Natural killer cell (primary cell): ENCODE data around the gene TTLL7. TPM values are rescaled to one million over a fixed set of nuclear protein-coding genes. Genes with fewer than 3 reads are reported as not detected.
"Not testable (repeated sequence)": the region's sequence is repeated elsewhere in the genome, so short reads cannot be mapped to it uniquely, and the experiment has no call there.

Experiments
- ATAC-seq, 3 donors: fragments of 150-1000 bp in 2 of 3; fragments of 200-7000 bp in 1 of 3; cut with Tn5 transposase; 1 replicate in 1 of 3; 2 replicates in 2 of 3; pipeline ENCODE4 v1.10.0; 2021; ENCODE audit warnings: mild to moderate bottlenecking in 2 of 3, moderate library complexity in 2 of 3
- DNase-seq, 2 donors: peaks; one replicate each; pipeline versions ENCODE4 v3.0.0 to v3.0.0-alpha.2; 2013 to 2021; ENCODE audit warnings: mixed read lengths in 1 of 2
- H3K27ac ChIP-seq: one replicate; pipeline ENCODE4 v1.5.1; 2013; ENCODE audit warnings: mild to moderate bottlenecking, low read length
- H3K27me3 ChIP-seq: one replicate; pipeline ENCODE4 v1.6.1; 2013; ENCODE audit warnings: low read length; ENCODE audit not compliant: control insufficient read depth, insufficient read depth
- H3K36me3 ChIP-seq: one replicate; pipeline ENCODE4 v1.6.1; 2013; ENCODE audit warnings: low read length; ENCODE audit not compliant: control insufficient read depth, insufficient read depth
- H3K4me1 ChIP-seq: one replicate; pipeline ENCODE4 v1.6.1; 2013; ENCODE audit warnings: low read length; ENCODE audit not compliant: control insufficient read depth, insufficient read depth
- H3K4me3 ChIP-seq: one replicate; pipeline ENCODE4 v1.5.1; 2013; ENCODE audit warnings: low read length
- H3K9me3 ChIP-seq: one replicate; pipeline ENCODE4 v1.6.1; 2013; ENCODE audit warnings: low read length; ENCODE audit not compliant: control insufficient read depth, insufficient read depth
- H3K27ac Mint-ChIP-seq, 2 donors: one replicate each; pipeline ENCODE4 v1.8.0; 2022; ENCODE audit warnings: mild to moderate bottlenecking in 2 of 2, mixed read lengths in 2 of 2, moderate library complexity in 1 of 2
- H3K27me3 Mint-ChIP-seq, 2 donors: one replicate each; pipeline ENCODE4 v1.8.0; 2022; ENCODE audit warnings: low read depth in 2 of 2, mixed read lengths in 2 of 2
- H3K36me3 Mint-ChIP-seq: one replicate; pipeline ENCODE4 v1.8.0; 2022; ENCODE audit warnings: mixed read lengths
- H3K4me1 Mint-ChIP-seq, 2 donors: one replicate each; pipeline ENCODE4 v1.8.0; 2022; ENCODE audit warnings: mixed read lengths in 2 of 2
- H3K4me3 Mint-ChIP-seq: one replicate; pipeline ENCODE4 v1.8.0; 2022; ENCODE audit warnings: mild to moderate bottlenecking, moderate library complexity, mixed read lengths
- H3K9me3 Mint-ChIP-seq, 2 donors: one replicate each; pipeline ENCODE4 v1.8.0; 2022; ENCODE audit warnings: mixed read lengths in 2 of 2
- CTCF ChIP-seq: fragments of 200-600 bp; IDR thresholded peaks from one replicate; pipeline ENCODE4 v1.8.0; 2022; ENCODE audit warnings: antibody characterized with exemption
- WGBS: methylation state at CpG from one replicate; pipeline ENCODE4 v1.1.7; 2013; ENCODE audit warnings: missing lambda C conversion rate; ENCODE audit not compliant: insufficient coverage; 5-methylcytosine and 5-hydroxymethylcytosine counted together
- intact Hi-C: fragments of 100-400 bp; cut with micrococcal nuclease; formaldehyde crosslinking; loops from one replicate; pipeline ENCODE4 v1.14.2; 2022
- total RNA-seq, 4 donors: library from RNA; stranded (reverse); fragments of 120-200 nt in 1 of 4; gene quantifications; one replicate each; pipeline versions ENCODE4 v1.2.3 to v1.2.4, GENCODE V29; 2013 to 2022

TTLL7 gene
- total RNA-seq, 3 donors from 2014 or later (not counting 1 experiment from before 2014, with no cell fraction given), result 0.21 to 4.4 (median 0.25) TPM

- peaks cover 39 to 63% of the 10 kb centered on the region in 2 donors for H3K27me3 Mint-ChIP-seq
- no peak overlapping the region for H3K27ac ChIP-seq
- peaks cover 12% of the 10 kb centered on the region for H3K4me1 ChIP-seq
- H3K4me1 Mint-ChIP-seq, result peaks cover 12 to 14% of the 10 kb centered on the region in 2 donors
- H3K36me3 ChIP-seq, result no peaks in the 10 kb centered on the region
- H3K9me3 Mint-ChIP-seq, result no peaks in the 10 kb centered on the region
- no peak for DNase-seq
- no peak overlapping the region for H3K27ac Mint-ChIP-seq
- no CpG with 5 or more reads among the region's 1 CpG for WGBS
- no peak overlapping the region for H3K4me3 Mint-ChIP-seq
- no peaks in the 10 kb centered on the region for H3K36me3 Mint-ChIP-seq
- H3K9me3 ChIP-seq, result no peaks in the 10 kb centered on the region
- ATAC-seq, result no peak
- TF ChIP-seq CTCF, result no peak
- H3K4me3 ChIP-seq, result no peak overlapping the region
- H3K27me3 ChIP-seq, result peaks cover 20% of the 10 kb centered on the region
- intact Hi-C loops, result no loop called here
These were observed 3.3 kb downstream of the TTLL7 start for GRCh38 chr1:83995649-83996048.

GRCh38 chr1:83994111-83994510, 4.8 kb downstream of the TTLL7 start:
- H3K9me3 Mint-ChIP-seq, result no peaks in the 10 kb centered on the region
- no peaks in the 10 kb centered on the region for H3K9me3 ChIP-seq
- peaks cover 6% of the 10 kb centered on the region for H3K4me1 ChIP-seq
- no peaks in the 10 kb centered on the region for H3K36me3 ChIP-seq
- no peak overlapping the region for H3K4me3 Mint-ChIP-seq
- ATAC-seq (no peak), DNase-seq (no peak)
- peaks cover 25 to 48% of the 10 kb centered on the region in 2 donors for H3K27me3 Mint-ChIP-seq
- no peaks in the 10 kb centered on the region for H3K36me3 Mint-ChIP-seq
- 88% methylated on average over 1 of the region's 1 CpG for WGBS
- intact Hi-C loops, result no loop called here
- no peak overlapping the region for H3K4me3 ChIP-seq
- H3K27ac Mint-ChIP-seq, result no peak overlapping the region
- peaks cover 7% of the 10 kb centered on the region for H3K27me3 ChIP-seq
- TF ChIP-seq CTCF, result no peak
- H3K27ac ChIP-seq, result no peak overlapping the region
- peaks cover 4 to 6% of the 10 kb centered on the region in 2 donors for H3K4me1 Mint-ChIP-seq

- DNase-seq (no peak), ATAC-seq (no peak)
- 77% methylated on average over 1 of the region's 2 CpGs for WGBS
- Mint-ChIP-seq H3K36me3 (no peaks in the 10 kb centered on the region), H3K4me3 (no peak overlapping the region), H3K9me3 (peaks cover 3 to 4% of the 10 kb centered on the region in 2 donors), H3K4me1 (no peaks in the 10 kb centered on the region), H3K27ac (no peak overlapping the region), H3K27me3 (peaks cover 20 to 30% of the 10 kb centered on the region in 2 donors)
- peak; percentile 13 for TF ChIP-seq CTCF
- H3K27me3 ChIP-seq, result no peaks in the 10 kb centered on the region
- intact Hi-C loops, result no loop called here
- no peak overlapping the region for H3K4me3 ChIP-seq
- peaks cover 4% of the 10 kb centered on the region for H3K9me3 ChIP-seq
- no peak overlapping the region for H3K27ac ChIP-seq
- no peaks in the 10 kb centered on the region for H3K4me1 ChIP-seq
- H3K36me3 ChIP-seq, result no peaks in the 10 kb centered on the region
These were observed 8.2 kb downstream of the TTLL7 start for GRCh38 chr1:83990734-83991133.

- no peak for DNase-seq
- intact Hi-C loops, result no loop called here
- Histone ChIP-seq H3K36me3 (no peaks in the 10 kb centered on the region), H3K4me3 (no peak overlapping the region), H3K27ac (no peak overlapping the region), H3K4me1 (no peaks in the 10 kb centered on the region), H3K27me3 (no peaks in the 10 kb centered on the region), H3K9me3 (peaks cover 4% of the 10 kb centered on the region)
- H3K9me3 Mint-ChIP-seq, result peaks cover 3 to 4% of the 10 kb centered on the region in 2 donors
- H3K4me3 Mint-ChIP-seq, result no peak overlapping the region
- no peak overlapping the region for H3K27ac Mint-ChIP-seq
- no peaks in the 10 kb centered on the region for H3K36me3 Mint-ChIP-seq
- no peaks in the 10 kb centered on the region for H3K4me1 Mint-ChIP-seq
- WGBS, result 91% methylated on average over 3 of the region's 3 CpGs
- peaks cover 0 to 3% of the 10 kb centered on the region in 2 donors for H3K27me3 Mint-ChIP-seq
- TF ChIP-seq CTCF, result no peak
- ATAC-seq, result no peak
These were observed 13.9 kb downstream of the TTLL7 start for GRCh38 chr1:83985048-83985447.

GRCh38 chr1:83983918-83984317, 15.0 kb downstream of the TTLL7 start:
- H3K27me3 Mint-ChIP-seq, ATAC-seq, H3K27ac Mint-ChIP-seq, H3K9me3 ChIP-seq, H3K4me1 Mint-ChIP-seq, H3K4me1 ChIP-seq, H3K27ac ChIP-seq, H3K9me3 Mint-ChIP-seq, DNase-seq, H3K36me3 ChIP-seq, H3K4me3 ChIP-seq, H3K27me3 ChIP-seq, intact Hi-C loops, H3K36me3 Mint-ChIP-seq, H3K4me3 Mint-ChIP-seq: not testable (repeated sequence)
- WGBS, result 88% methylated on average over 1 of the region's 1 CpG
